GM12864 (cell line): ENCODE data around the gene PCK1.

Experiments
- DNase-seq: peaks from one replicate; pipeline ENCODE4 v3.0.0-alpha.2; 2011; ENCODE audit warnings: low read depth
- H3K4me3 ChIP-seq: 2 replicates; pipeline ENCODE4 v1.5.1; 2011; ENCODE audit warnings: mild to moderate bottlenecking, low read depth, low read length, control low read depth
- TF ChIP-seq, protein P1 (sequence below): IDR thresholded peaks from 2 replicates; pipeline ENCODE4 v1.5.1; 2011; ENCODE audit warnings: low read depth, mild to moderate bottlenecking, moderate library complexity, low read length, control low read depth, inconsistent platforms; ENCODE audit errors: missing control alignments

PCK1 gene

DNA sequence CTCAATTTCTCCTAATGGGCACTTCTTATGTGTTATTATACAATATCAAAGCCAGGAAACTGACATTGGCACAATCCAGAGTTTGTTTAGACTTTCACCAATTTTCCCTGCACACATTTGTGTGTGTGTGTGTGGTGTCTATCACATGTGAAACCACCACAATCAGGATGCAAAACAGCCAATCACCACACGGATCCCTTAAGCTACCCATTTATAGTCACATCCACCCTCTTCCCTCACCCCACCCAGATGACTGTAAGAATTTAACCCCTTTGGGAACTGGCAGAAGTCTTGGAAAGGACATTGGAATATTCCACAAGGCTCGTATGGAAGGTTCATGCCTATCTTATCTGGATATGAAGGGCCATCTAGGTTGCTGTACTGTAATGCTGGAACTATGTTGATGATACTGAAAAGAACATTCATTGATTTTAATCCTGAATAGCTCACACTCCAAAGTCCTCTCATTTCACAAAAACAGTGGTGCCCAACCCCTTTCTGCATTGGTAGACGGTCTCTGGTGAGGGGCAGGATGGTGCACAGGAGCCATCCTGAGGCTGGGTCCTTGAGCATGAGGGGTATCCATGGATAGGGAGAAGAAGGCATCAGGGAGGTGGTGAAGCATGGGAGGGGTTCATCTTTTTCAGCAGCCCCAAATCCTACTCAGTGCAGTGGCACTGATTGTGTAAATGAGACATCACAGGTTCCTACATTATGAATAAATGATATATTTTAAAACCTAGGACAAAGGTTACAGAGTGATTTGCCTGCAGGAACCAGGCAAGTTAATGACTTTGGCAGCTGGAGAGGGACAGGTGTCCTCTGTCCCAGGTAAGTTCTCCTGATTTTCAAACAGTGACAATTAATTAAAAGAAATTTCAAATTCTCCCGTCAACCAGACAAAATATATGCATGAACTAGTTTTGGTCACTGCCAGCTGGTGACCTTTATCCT lies 23.9 kb upstream of the PCK1 start:
- no peak overlapping the region for H3K4me3 ChIP-seq
- TF ChIP-seq, protein P1, sequence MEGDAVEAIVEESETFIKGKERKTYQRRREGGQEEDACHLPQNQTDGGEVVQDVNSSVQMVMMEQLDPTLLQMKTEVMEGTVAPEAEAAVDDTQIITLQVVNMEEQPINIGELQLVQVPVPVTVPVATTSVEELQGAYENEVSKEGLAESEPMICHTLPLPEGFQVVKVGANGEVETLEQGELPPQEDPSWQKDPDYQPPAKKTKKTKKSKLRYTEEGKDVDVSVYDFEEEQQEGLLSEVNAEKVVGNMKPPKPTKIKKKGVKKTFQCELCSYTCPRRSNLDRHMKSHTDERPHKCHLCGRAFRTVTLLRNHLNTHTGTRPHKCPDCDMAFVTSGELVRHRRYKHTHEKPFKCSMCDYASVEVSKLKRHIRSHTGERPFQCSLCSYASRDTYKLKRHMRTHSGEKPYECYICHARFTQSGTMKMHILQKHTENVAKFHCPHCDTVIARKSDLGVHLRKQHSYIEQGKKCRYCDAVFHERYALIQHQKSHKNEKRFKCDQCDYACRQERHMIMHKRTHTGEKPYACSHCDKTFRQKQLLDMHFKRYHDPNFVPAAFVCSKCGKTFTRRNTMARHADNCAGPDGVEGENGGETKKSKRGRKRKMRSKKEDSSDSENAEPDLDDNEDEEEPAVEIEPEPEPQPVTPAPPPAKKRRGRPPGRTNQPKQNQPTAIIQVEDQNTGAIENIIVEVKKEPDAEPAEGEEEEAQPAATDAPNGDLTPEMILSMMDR, result no peak
- no peak for DNase-seq

DNA sequence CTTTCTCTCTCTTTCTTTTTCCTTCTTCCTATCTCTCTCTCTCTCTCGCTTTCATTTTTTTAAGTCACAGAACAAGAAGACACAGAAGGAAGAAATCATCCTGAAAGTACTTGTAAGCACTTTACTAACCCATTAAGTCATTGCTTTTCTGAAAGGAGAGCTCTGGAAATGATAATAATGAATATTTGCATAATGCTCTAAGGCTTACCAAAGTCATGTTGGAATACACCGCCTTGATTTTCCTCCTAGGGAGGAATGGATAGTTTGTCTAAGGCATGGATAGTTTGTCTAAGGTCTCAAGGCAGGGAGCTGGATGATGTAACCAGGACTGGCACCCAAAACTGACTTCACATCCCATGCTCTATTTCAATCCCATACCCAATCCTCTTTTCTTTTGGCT lies 23.1 kb upstream of the PCK1 start:
- H3K4me3 ChIP-seq, result no peak overlapping the region
- TF ChIP-seq, protein P1, result no peak
- no peak for DNase-seq

DNA sequence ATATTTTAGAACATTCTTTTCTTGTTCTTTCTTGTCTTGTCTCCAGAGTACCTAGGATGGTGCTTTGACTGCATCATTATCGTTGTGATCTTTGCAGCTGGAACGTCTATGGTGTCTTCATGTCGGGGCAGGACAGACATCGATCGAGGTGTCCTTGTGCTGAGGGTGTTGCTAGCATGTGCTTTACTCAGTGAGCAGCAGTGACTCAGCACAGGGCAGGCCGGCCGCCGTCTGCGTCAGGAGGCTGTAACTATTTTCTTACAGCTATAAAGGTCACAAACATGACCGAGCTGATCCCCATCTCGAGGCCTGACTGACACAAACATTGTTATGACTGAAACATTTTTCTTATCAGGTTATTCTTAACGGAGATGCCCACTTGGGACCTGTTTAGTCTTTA lies 21.0 kb upstream of the PCK1 start:
- no peak overlapping the region for H3K4me3 ChIP-seq
- DNase-seq, result no peak
- TF ChIP-seq, protein P1, result no peak

DNA sequence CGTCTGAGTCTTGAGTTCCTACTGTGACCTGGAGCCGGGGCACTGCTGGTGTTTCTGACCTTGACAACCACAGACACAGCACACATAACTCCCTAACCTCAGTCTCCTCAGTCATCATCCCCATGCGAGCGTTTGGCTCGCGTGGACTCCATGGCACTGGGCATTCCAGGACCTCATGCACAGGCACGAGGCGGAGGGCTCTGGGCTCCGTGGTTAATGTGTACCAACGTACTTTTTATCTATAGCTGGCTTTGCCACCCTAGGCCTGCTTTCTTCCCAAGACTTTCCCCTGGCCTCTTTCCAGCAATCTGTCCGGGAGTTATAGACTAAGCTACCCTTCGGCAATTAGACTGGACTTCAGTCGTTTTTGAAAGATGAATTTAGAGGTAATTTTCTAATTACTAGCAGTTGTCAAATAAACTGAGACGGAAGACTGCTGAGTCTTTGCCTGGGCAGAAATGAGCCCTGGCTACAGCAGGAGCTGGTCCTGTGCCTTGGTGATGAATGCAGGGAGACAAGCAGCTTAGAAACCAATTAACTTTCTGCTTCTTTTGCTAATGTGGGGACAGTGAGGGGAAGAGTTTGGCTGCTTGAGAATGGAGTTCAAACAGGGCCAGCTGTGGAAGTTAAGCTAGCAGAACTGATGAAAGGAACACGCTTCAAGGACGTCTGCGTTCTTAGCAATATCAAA lies 19.9 kb upstream of the PCK1 start:
- H3K4me3 ChIP-seq, result no peak overlapping the region
- TF ChIP-seq, protein P1, result no peak
- DNase-seq, result no peak

DNA sequence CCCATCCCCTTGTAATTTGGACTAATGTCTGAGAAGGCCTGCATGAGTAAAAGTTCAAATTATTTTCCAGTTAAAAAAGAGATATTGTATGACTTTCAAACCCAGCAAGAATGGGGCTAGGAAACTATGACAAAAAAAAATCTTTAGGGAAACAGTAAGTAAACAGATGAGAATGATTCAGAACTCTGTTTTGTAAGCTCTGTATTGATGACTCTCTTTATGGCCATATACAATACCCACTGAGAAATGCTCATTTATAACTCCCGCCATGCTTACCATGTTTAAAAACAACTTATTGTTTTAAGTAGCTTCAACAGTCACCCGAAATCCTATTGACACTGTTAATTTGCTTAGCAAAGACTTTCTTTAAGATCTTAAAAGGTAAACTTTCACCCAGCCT lies 17.2 kb upstream of the PCK1 start:
- TF ChIP-seq, protein P1, result no peak
- no peak for DNase-seq
- H3K4me3 ChIP-seq, result no peak overlapping the region

DNA sequence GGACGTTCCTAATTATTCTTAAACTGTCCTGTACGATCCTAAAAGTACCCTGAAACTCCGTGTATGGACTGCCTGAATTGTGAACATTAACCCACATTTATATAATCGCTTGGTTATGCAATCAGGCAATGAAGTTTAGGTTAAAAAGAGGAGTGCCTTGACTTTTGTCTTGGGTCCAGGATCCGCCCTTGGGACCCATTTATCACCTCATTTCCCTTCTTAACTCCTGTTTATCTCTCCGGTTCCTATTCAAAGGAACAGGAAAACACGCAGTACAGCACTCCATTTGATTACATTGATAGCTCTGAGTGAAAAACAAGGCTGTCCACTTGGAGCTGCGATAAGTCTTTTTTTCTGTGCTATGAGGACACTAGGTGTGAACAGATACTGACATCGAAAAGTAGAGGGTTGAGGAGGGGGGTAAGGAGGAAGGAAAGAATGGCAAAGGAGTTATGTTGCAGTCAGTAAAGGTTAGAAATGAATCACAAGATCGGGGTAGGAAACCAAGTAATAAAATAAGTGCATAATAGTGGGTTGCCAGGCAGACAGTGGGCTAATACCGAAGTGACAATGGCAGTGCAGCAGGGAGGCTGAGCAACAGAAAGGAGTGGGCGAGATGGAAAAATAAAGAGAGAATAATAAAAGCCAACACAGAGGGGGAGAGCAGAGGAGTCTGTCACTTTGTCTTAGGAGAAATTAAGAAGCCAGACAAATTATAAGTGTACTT lies 15.9 kb upstream of the PCK1 start:
- DNase-seq, result no peak
- TF ChIP-seq, protein P1, result no peak
- no peak overlapping the region for H3K4me3 ChIP-seq
